Measurements from ENCODE around the gene TGFB2.

The TGFB2 gene

GRCh38 chr1:218467101-218468072 lies 122.3 kb downstream of the TGFB2 start:
- DNase-seq = no peak

GRCh38 chr1:218468711-218469110 lies 123.6 kb downstream of the TGFB2 start:
- no peak for DNase-seq

- DNase-seq = no peak
These were observed 127.7 kb downstream of the TGFB2 start for GRCh38 chr1:218472885-218473284.

GRCh38 chr1:218473522-218473921 lies 128.4 kb downstream of the TGFB2 start:
- no peak for DNase-seq

- no peak for DNase-seq
These were observed 129.0 kb downstream of the TGFB2 start for GRCh38 chr1:218474128-218474527.

- DNase-seq = no peak
These were observed 130.1 kb downstream of the TGFB2 start for GRCh38 chr1:218475275-218475674.

- DNase-seq = no peak
These were observed 130.6 kb downstream of the TGFB2 start for GRCh38 chr1:218475699-218476098.

- no peak for DNase-seq
These were observed 131.2 kb downstream of the TGFB2 start for GRCh38 chr1:218476385-218476784.

- no peak for DNase-seq
These were observed 133.2 kb downstream of the TGFB2 start for GRCh38 chr1:218478336-218478735.

GRCh38 chr1:218479436-218480115 lies 134.4 kb downstream of the TGFB2 start:
- DNase-seq = no peak

GRCh38 chr1:218480137-218480536 lies 135.0 kb downstream of the TGFB2 start:
- no peak for DNase-seq

GRCh38 chr1:218480588-218481099 lies 135.5 kb downstream of the TGFB2 start:
- no peak for DNase-seq

- DNase-seq = no peak
These were observed 136.1 kb downstream of the TGFB2 start for GRCh38 chr1:218481116-218481775.

GRCh38 chr1:218482683-218483082 lies 137.5 kb downstream of the TGFB2 start:
- no peak for DNase-seq

- no peak for DNase-seq
These were observed 140.2 kb downstream of the TGFB2 start for GRCh38 chr1:218485241-218485928.

GRCh38 chr1:218488531-218488930 lies 143.4 kb downstream of the TGFB2 start:
- DNase-seq = no peak

- no peak for DNase-seq
These were observed 143.8 kb downstream of the TGFB2 start for GRCh38 chr1:218488986-218489385.

GRCh38 chr1:218490406-218490922 lies 145.3 kb downstream of the TGFB2 start:
- DNase-seq = no peak

- no peak for DNase-seq
These were observed 147.7 kb downstream of the TGFB2 start for GRCh38 chr1:218492874-218493273.

GRCh38 chr1:218493986-218494385 lies 148.8 kb downstream of the TGFB2 start:
- DNase-seq = no peak
